H1 (cell line): ENCODE results near the gene RB1.

Experiments
- BACH1 ChIP-seq: IDR thresholded peaks from 2 replicates; pipeline ENCODE4 v1.6.1; 2012; ENCODE audit warnings: low read length, improper control_type of control experiment
- POU5F1 ChIP-seq: IDR thresholded peaks from 2 replicates; pipeline ENCODE4 v1.6.1; 2011; ENCODE audit warnings: low read depth, mild to moderate bottlenecking, low read length, moderate library complexity
- TAF1 ChIP-seq: IDR thresholded peaks from 2 replicates; pipeline ENCODE4 v1.6.1; 2011; ENCODE audit warnings: mild to moderate bottlenecking, low read depth, low read length
- TF ChIP-seq, protein P1 (sequence below), 3 experiments: IDR thresholded peaks; 1 replicate in 2 of 3; 2 replicates in 1 of 3; pipeline versions ENCODE4 v1.5.1 to v1.6.1; 2011; ENCODE audit warnings: low read length in 3 of 3, mild to moderate bottlenecking in 3 of 3, inconsistent platforms in 2 of 3, low read depth in 1 of 3, moderate library complexity in 1 of 3; ENCODE audit not compliant: insufficient read depth in 1 of 3; ENCODE audit errors: control extremely low read depth in 1 of 3

DNA sequence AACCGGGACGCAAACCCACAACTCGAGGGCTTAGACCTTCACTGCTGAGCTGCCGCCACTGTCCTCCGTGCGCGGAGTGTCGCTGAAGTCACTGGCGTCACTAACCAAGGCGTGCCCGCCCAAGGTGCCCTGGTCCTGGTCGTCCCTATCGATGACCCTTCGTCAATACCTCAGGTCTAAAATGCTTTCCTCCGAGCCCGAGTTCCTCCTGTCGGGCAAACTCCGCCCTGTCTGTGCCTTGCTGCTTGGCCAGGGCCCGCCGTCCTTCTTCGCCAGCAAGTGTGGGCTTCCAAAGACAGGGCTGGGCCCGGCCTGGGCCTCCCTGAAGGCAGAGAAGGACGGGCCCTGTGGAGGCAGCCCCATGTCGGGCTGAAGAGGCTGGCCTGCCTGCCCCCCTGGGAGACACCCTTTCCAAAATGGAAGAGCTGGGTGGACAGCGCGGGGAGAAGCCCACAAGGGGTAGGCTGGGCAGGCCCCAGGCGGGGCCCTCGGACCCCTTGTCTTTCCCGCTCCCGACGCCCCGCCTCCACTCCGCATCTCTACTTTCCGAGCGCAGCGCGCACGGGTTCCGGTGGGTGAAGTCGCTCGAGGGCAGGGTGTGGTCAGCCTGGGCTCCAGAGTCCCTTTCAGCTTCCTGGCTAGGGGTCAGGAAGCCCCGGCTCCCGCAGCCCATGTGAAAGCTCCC lies 13.4 kb downstream of the RB1 start:
- TF ChIP-seq TAF1: no peak
- TF ChIP-seq, protein P1, sequence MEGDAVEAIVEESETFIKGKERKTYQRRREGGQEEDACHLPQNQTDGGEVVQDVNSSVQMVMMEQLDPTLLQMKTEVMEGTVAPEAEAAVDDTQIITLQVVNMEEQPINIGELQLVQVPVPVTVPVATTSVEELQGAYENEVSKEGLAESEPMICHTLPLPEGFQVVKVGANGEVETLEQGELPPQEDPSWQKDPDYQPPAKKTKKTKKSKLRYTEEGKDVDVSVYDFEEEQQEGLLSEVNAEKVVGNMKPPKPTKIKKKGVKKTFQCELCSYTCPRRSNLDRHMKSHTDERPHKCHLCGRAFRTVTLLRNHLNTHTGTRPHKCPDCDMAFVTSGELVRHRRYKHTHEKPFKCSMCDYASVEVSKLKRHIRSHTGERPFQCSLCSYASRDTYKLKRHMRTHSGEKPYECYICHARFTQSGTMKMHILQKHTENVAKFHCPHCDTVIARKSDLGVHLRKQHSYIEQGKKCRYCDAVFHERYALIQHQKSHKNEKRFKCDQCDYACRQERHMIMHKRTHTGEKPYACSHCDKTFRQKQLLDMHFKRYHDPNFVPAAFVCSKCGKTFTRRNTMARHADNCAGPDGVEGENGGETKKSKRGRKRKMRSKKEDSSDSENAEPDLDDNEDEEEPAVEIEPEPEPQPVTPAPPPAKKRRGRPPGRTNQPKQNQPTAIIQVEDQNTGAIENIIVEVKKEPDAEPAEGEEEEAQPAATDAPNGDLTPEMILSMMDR (IDR thresholded peaks at IDR 0.05; ENCODE audit: control extremely low read depth in 1 of 3, insufficient read depth in 1 of 3, low read depth in 1 of 3, low read length in 3 of 3): no peak
- TF ChIP-seq BACH1: no peak
- TF ChIP-seq POU5F1: no peak
